Motor neuron (in vitro differentiated cells): ENCODE data around the gene IFITM1. TPM values are rescaled to one million over a fixed set of nuclear protein-coding genes. Genes with fewer than 3 reads are reported as not detected.
"Not testable (repeated sequence)": the region's sequence is repeated elsewhere in the genome, so short reads cannot be mapped to it uniquely, and the experiment has no call there.

Experiments
- ATAC-seq, 8 experiments: fragments of 200-7000 bp; cut with Tn5 transposase; replicated peaks in 6 of 8; 2 replicates each; pipeline ENCODE4 v1.8.0; 2021; ENCODE audit warnings: mild to moderate bottlenecking in 8 of 8, moderate library complexity in 8 of 8
- H3K27ac ChIP-seq, 2 donors: fragments of 250-450 bp; sonication (Bioruptor Pico); 2 replicates each; pipeline ENCODE4 v1.9.0; 2021; ENCODE audit warnings: antibody characterized with exemption in 2 of 2, mild to moderate bottlenecking in 2 of 2, moderate library complexity in 1 of 2
- H3K4me1 ChIP-seq, 2 donors: fragments of 250-450 bp; sonication (Bioruptor Pico); replicated peaks in 1 of 2; 2 replicates each; pipeline ENCODE4 v1.6.1; 2021; ENCODE audit warnings: antibody characterized with exemption in 2 of 2, mild to moderate bottlenecking in 2 of 2, moderate library complexity in 1 of 2
- H3K4me3 ChIP-seq, 5 donors: fragments of 250-450 bp; sonication (Bioruptor Pico); 2 replicates each; pipeline ENCODE4 v1.9.0; 2021; ENCODE audit warnings: antibody characterized with exemption in 5 of 5, mild to moderate bottlenecking in 5 of 5, moderate library complexity in 4 of 5
- WGBS, 10 experiments: fragments of 450-650 bp; shearing (Covaris generic); methylation state at CpG; one replicate each; pipeline ENCODE4 v1.0.0; 2022; 5-methylcytosine and 5-hydroxymethylcytosine counted together
- in situ Hi-C, 9 experiments: fragments of 400-800 bp; cut with MboI; loops; one replicate each; pipeline ENCODE4 v1.15.0; 2021; ENCODE audit warnings: low sequenced_read_pairs in 9 of 9, low pct_unique_long_range_greater_than_20kb in 2 of 9; ENCODE audit not compliant: unreplicated experiment in 9 of 9
- total RNA-seq, 8 experiments: library from RNA; unstranded; fragments of 300-600 nt; gene quantifications; 2 replicates each; pipeline versions ENCODE4 v1.2.3 to v1.2.4, GENCODE V29; 2022

The IFITM1 gene
- total RNA-seq, 8 experiments from 2014 or later = 0.16 to 1,915 (median 317) TPM; not detected in 3

DNA sequence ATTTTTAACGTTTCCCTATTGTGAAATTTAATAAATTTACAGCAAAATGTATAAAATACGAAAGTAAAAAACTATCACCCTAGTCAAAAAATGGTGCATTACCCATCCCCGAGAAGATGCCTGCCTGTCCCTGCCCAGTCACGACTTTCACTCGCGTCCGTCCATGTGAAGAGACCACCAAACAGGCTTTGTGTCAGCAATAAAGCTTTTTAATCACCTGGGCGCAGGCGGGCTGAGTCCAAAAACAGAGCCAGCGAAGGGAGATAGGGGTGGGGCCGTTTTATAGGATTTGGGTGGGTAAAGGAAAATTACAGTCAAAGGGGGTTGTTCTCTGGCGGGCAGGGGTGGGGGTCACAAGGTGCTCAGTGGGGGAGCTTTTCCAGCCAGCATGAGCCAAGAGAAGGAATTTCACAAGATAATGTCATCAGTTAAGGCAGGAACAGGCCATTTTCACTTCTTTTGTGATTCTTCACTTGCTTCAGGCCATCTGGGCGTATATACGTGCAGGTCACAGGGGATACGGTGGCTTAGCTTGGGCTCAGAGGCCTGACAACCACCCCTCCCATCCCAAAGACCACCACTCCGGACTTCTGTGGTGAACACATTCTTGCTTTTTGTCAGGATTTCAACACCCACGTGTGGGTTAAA is 19.9 kb downstream of the IFITM1 start:
- peaks cover 22 to 28% of the 10 kb centered on the region in 2 donors for H3K4me1 ChIP-seq
- ATAC-seq = peak in 3 of 8 experiments; percentile 20 to 30 (median 29)
- 43 to 100% (median 83%) methylated on average over 1 to 10 of the region's 17 CpGs for WGBS, 10 experiments
- in situ Hi-C loops, H3K4me3 ChIP-seq: not testable (repeated sequence)
- H3K27ac ChIP-seq = peak overlapping the region in 1 of 2 donors; percentile 37

- Histone ChIP-seq H3K27ac (peak overlapping the region in 1 of 2 donors; percentile 37), H3K4me3 (peak overlapping the region in 1 of 5 donors; percentile 8), H3K4me1 (peaks cover 22 to 28% of the 10 kb centered on the region in 2 donors)
- ATAC-seq = peak; percentile 17 to 94 (median 93)
- WGBS, 10 experiments = 38 to 98% (median 48%) methylated on average over 2 to 24 of the region's 25 CpGs
- in situ Hi-C loops = no loop called here
These were observed 20.6 kb downstream of the IFITM1 start for GRCh38 chr11:334264-334994.

DNA sequence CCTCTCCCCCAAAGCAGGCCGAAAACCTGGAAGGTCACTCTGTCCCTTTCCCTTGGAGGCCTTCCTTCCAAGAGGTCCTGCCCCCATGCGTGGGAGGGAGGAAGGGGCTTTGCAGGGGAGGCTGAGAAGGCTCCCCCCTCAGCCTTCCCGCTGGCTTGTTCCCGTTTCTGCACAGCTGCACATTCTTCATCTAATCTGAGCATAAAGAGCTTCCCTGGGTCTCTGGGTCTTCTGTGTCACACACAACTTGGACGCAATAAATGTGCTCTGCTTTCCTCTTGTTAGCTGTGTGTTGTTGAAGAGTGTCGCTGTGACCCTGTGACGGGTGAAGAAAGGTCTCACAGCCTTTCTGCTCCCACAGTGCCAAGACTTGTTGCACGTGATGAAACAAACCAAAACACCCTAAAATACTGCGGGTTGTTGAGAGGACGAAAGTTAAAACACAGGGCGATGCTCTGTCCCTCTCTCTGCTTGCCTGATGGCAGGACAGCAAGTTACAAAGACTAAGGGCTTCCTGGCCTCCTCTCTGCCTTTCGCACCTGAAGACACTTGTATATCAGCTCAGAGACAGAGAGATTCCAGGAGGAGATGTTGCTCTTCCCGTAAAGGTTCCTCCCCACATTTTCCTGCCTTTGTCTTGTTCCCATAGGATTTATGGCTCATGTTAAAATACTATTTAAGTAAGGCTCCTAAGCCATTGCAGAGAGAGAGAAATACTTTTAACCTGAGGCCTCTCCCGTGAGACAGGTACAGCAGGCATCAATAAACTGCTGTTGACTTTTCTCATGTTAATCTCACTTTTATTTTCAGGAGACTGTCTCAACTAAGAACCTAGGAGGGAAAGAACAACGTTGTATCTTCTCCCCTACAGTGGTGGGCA is 22.2 kb downstream of the IFITM1 start:
- peak in 7 of 8 experiments; percentile 17 to 50 (median 39) for ATAC-seq
- WGBS, 10 experiments = 11 to 60% (median 49%) methylated on average over 4 to 12 of the region's 15 CpGs; no CpG with 5 or more reads in 3 of the 10 experiments
- in situ Hi-C loops = no loop called here

GRCh38 chr11:336659-337198 is 22.9 kb downstream of the IFITM1 start:
- WGBS, 10 experiments = 57 to 100% (median 88%) methylated on average over 1 to 3 of the region's 4 CpGs; no CpG with 5 or more reads in 2 of the 10 experiments
- Histone ChIP-seq H3K4me1 (peaks cover 22 to 28% of the 10 kb centered on the region in 2 donors), H3K4me3 (no peak overlapping the region), H3K27ac (no peak overlapping the region)
- no peak for ATAC-seq
- in situ Hi-C loops = no loop called here

More for the DNA sequence above, 22.2 kb downstream of the IFITM1 start:
- peaks cover 22 to 28% of the 10 kb centered on the region in 2 donors for H3K4me1 ChIP-seq
- no peak overlapping the region for H3K4me3 ChIP-seq
- peak overlapping the region in 1 of 2 donors; percentile 72 for H3K27ac ChIP-seq

GRCh38 chr11:337711-338110 is 23.9 kb downstream of the IFITM1 start:
- ATAC-seq = no peak
- Histone ChIP-seq H3K27ac (no peak overlapping the region), H3K4me3 (no peak overlapping the region), H3K4me1 (peaks cover 22 to 31% of the 10 kb centered on the region in 2 donors)
- 29 to 100% (median 96%) methylated on average over 1 to 4 of the region's 6 CpGs; no CpG with 5 or more reads in 2 of the 10 experiments for WGBS, 10 experiments
- in situ Hi-C loops = no loop called here

- no peak overlapping the region for H3K4me3 ChIP-seq
- H3K27ac ChIP-seq = no peak overlapping the region
- in situ Hi-C loops = no loop called here
These were observed 26.1 kb downstream of the IFITM1 start for GRCh38 chr11:339963-340362.

DNA sequence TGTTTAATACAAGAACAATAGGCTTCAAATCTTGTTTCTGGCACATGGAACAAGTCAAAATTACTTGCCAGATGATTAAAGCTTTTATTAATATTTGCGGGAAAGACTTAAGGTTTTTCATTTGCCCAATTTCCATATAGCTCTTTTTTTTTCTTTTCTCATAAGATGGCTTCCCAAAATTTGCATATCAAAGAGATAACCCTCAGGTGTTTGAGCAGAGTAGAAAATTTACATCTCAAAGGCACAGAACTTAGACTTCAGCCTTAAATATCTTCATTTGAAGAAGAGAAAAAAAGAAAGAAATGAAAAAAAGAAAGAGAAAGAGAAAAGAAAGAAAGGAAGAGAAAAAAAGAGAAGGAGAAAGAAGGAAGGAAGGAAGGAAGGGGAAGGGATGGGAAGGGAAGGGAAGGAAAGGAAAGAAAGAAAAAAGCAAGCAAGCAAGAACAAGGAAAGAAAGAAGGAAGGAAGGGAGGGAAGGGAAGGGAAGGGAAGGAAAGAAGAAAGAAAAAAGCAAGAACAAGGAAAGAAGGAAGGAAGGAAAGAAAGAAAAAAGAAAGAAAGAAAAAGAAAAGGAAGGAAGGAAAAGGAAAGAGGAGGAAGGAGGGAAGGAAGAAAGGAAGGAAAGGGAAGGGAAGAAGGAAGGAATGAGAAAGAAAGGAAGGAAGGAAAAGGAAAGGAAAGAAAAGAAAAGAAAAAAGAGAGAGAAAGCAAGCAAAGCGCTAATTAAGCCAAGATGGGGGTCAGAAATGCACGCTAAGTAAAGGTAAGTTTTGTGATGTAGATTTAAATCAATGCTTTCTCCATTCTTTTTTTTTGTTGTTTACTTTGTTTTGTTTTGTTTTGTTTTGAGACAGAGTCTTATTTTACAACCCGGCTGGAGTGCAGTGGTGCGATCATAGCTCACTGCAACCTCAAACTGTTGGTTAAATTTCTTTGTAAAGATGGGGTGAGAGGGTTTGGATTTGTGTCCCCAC is 27.0 kb downstream of the IFITM1 start:
- no peak for ATAC-seq
- H3K27ac ChIP-seq = no peak overlapping the region
- no peak overlapping the region for H3K4me3 ChIP-seq
- WGBS, 10 experiments = 33 to 77% (median 59%) methylated on average over 1 to 5 of the region's 5 CpGs
- H3K4me1 ChIP-seq = peaks cover 7 to 11% of the 10 kb centered on the region in 2 donors
- in situ Hi-C loops = no loop called here

More at GRCh38 chr11:339963-340362, 26.1 kb downstream of the IFITM1 start:
- no peak for ATAC-seq
- peaks cover 12 to 19% of the 10 kb centered on the region in 2 donors for H3K4me1 ChIP-seq
- 67 to 100% (median 90%) methylated on average over 1 to 2 of the region's 2 CpGs for WGBS, 10 experiments

GRCh38 chr11:342328-342727 is 28.5 kb downstream of the IFITM1 start:
- H3K27ac ChIP-seq = no peak overlapping the region

GRCh38 chr11:344836-345578 is 31.2 kb downstream of the IFITM1 start:
- H3K4me1 ChIP-seq = peaks cover 0 to 3% of the 10 kb centered on the region in 2 donors
- ATAC-seq = no peak
- in situ Hi-C loops = no loop called here
- 75 to 98% (median 89%) methylated on average over 5 to 11 of the region's 11 CpGs for WGBS, 10 experiments
- H3K4me3 ChIP-seq = no peak overlapping the region
- H3K27ac ChIP-seq = no peak overlapping the region

More at GRCh38 chr11:342328-342727, 28.5 kb downstream of the IFITM1 start:
- H3K4me1 ChIP-seq = peaks cover 0 to 3% of the 10 kb centered on the region in 2 donors
- H3K4me3 ChIP-seq = no peak overlapping the region
- in situ Hi-C loops = no loop called here
- 48 to 100% (median 76%) methylated on average over 1 to 3 of the region's 3 CpGs; no CpG with 5 or more reads in 1 of the 10 experiments for WGBS, 10 experiments
- peak in 2 of 8 experiments; percentile 16 to 26 for ATAC-seq

DNA sequence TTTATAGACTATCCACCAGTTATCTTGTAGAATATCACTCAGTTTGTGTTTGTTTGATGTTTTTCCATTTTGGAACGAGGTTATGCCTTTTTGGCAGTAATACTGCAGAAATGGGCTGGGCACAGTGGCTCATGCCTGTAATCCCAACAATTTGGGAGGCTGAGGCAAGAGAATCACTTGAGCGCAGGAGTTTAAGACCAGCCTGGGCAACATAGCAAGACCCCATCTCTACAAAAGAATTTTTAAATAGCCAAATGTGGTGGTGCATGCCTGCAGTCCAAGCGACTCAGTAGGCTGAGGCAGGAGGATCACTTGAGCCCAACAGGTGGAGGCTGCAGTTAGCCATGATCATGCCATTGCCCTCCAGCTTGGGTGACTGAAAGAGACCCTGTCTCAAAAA is 32.7 kb downstream of the IFITM1 start:
- H3K4me3 ChIP-seq = no peak overlapping the region
- H3K27ac ChIP-seq = no peak overlapping the region
- ATAC-seq = no peak
- in situ Hi-C loops = no loop called here
- 29 to 100% (median 83%) methylated on average over 1 to 3 of the region's 3 CpGs; no CpG with 5 or more reads in 1 of the 10 experiments for WGBS, 10 experiments
- H3K4me1 ChIP-seq = peaks cover 0 to 3% of the 10 kb centered on the region in 2 donors

DNA sequence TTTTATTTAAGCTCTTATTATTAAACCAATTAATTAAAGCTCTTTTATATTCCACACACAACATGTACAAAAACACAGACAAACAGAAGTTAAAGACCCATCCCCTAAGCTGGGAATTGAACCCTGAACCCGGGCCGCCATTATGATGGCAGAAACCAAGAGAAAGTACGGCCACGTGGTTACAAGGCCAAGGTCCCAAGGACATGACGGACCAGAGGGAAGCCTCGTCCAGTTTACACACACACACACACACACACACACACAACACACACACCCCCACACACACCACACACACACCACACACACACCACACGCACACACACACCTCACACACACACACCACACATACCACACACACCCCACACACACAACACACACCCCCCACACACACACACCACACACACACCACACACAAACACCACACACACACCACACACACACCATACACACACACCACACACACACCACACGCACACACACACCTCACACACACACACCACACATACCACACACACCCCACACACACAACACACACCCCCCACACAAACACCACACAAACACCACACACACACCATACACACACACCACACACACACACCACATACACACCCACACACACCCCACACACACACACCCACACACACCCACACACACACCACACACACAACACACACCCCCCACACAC is 35.6 kb downstream of the IFITM1 start:
- ATAC-seq, H3K27ac ChIP-seq, in situ Hi-C loops, H3K4me3 ChIP-seq: not testable (repeated sequence)
- 60 to 100% (median 90%) methylated on average over 1 to 6 of the region's 8 CpGs; no CpG with 5 or more reads in 3 of the 10 experiments for WGBS, 10 experiments
- peaks cover 0 to 12% of the 10 kb centered on the region in 2 donors for H3K4me1 ChIP-seq
